Neural cell (in vitro differentiated cells): ENCODE measurements around the gene REEP5. TPM values are rescaled to one million over a fixed set of nuclear protein-coding genes. Genes with fewer than 3 reads are reported as not detected.

Source experiments
- H2AFZ ChIP-seq: fragments of 200-600, 300-800 bp; sonication (generic), shearing (Covaris generic); 2 replicates; pipeline ENCODE4 v1.6.0; 2014; ENCODE audit warnings: low read depth, mild to moderate bottlenecking, antibody characterized with exemption, low read length, moderate library complexity
- H3F3A ChIP-seq: fragments of 200-600 bp; shearing (Covaris generic); 2 replicates; pipeline ENCODE4 v1.6.1; 2016; ENCODE audit warnings: mild to moderate bottlenecking, moderate library complexity, mixed read lengths, antibody characterized with exemption, low read length; ENCODE audit not compliant: insufficient read depth, poor library complexity, severe bottlenecking
- H3K27ac ChIP-seq: fragments of 200-600, 300-800 bp; sonication (generic), shearing (Covaris generic); 2 replicates; pipeline ENCODE4 v1.5.1; 2014; ENCODE audit warnings: mild to moderate bottlenecking, low read length, moderate library complexity
- H3K27me3 ChIP-seq: fragments of 300-800, 200-600 bp; sonication (generic), shearing (Covaris generic); 2 replicates; pipeline ENCODE4 v1.6.0; 2014; ENCODE audit warnings: mild to moderate bottlenecking, low read depth, low read length, moderate library complexity; ENCODE audit not compliant: insufficient read depth
- H3K36me3 ChIP-seq: fragments of 300-800, 200-600 bp; sonication (generic), shearing (Covaris generic); 2 replicates; pipeline ENCODE4 v1.5.1; 2014; ENCODE audit warnings: mild to moderate bottlenecking, antibody characterized with exemption, low read length, moderate library complexity; ENCODE audit not compliant: insufficient read depth
- H3K4me2 ChIP-seq: fragments of 300-800, 200-600 bp; sonication (generic), shearing (Covaris generic); 2 replicates; pipeline ENCODE4 v1.6.0; 2014; ENCODE audit warnings: mild to moderate bottlenecking, low read length
- H3K4me3 ChIP-seq: fragments of 300-800, 200-600 bp; sonication (generic), shearing (Covaris generic); 2 replicates; pipeline ENCODE4 v1.5.1; 2014; ENCODE audit warnings: mild to moderate bottlenecking, low read length, moderate library complexity
- H3K79me2 ChIP-seq: fragments of 200-600 bp; shearing (Covaris generic); replicated peaks from 2 replicates; pipeline ENCODE4 v1.6.0; 2014; ENCODE audit warnings: mild to moderate bottlenecking, low read length, moderate library complexity; ENCODE audit not compliant: insufficient read depth
- H3K9ac ChIP-seq: fragments of 300-800, 200-600 bp; sonication (generic), shearing (Covaris generic); 2 replicates; pipeline ENCODE4 v1.6.1; 2016; ENCODE audit warnings: mild to moderate bottlenecking, low read length, mixed read lengths
- H3K9me2 ChIP-seq: fragments of 200-600 bp; shearing (Covaris generic); 2 replicates; pipeline ENCODE4 v1.6.1; 2016; ENCODE audit warnings: mild to moderate bottlenecking, low read length, mixed read lengths; ENCODE audit not compliant: insufficient read depth
- H3K9me3 ChIP-seq: fragments of 200-600, 300-800 bp; sonication (generic), shearing (Covaris generic); 2 replicates; pipeline ENCODE4 v1.6.1; 2016; ENCODE audit warnings: mild to moderate bottlenecking, mixed run types, low read length, moderate library complexity, mixed read lengths
- H4K20me1 ChIP-seq: fragments of 200-600 bp; shearing (Covaris generic); 2 replicates; pipeline ENCODE4 v1.6.1; 2016; ENCODE audit warnings: mild to moderate bottlenecking, mixed run types; ENCODE audit not compliant: insufficient read depth
- EP300 ChIP-seq: fragments of 450-650 bp; conservative IDR thresholded peaks from 2 replicates; pipeline ENCODE4 v1.6.1; 2014; ENCODE audit warnings: antibody characterized with exemption, mild to moderate bottlenecking, moderate library complexity; ENCODE audit not compliant: poor library complexity, severe bottlenecking
- EZH2 ChIP-seq: fragments of 200-600, 300-800 bp; shearing (Covaris generic), sonication (generic); IDR thresholded peaks from 2 replicates; pipeline ENCODE4 v1.6.1; 2014; ENCODE audit warnings: antibody characterized with exemption, low read length, borderline replicate concordance, mild to moderate bottlenecking; ENCODE audit not compliant: insufficient read depth, poor library complexity, severe bottlenecking
- MXI1 ChIP-seq: fragments of 450-650 bp; conservative IDR thresholded peaks from 2 replicates; pipeline ENCODE4 v1.6.1; 2014; ENCODE audit warnings: antibody characterized with exemption, mild to moderate bottlenecking; ENCODE audit not compliant: poor library complexity, severe bottlenecking
- POLR2AphosphoS5 ChIP-seq: IDR thresholded peaks from 2 replicates; pipeline ENCODE4 v1.6.1; 2012
- RAD21 ChIP-seq: fragments of 450-650 bp; conservative IDR thresholded peaks from 2 replicates; pipeline ENCODE4 v1.6.1; 2014; ENCODE audit warnings: antibody characterized with exemption, mild to moderate bottlenecking, moderate library complexity
- SMC3 ChIP-seq: fragments of 450-650 bp; conservative IDR thresholded peaks from 2 replicates; pipeline ENCODE4 v1.6.1; 2014; ENCODE audit warnings: antibody characterized with exemption, mild to moderate bottlenecking, moderate library complexity; ENCODE audit not compliant: poor library complexity
- TAF1 ChIP-seq: IDR thresholded peaks from 2 replicates; pipeline ENCODE4 v1.6.1; 2012; ENCODE audit warnings: low read depth
- polyA plus RNA-seq: library from polyadenylated mRNA; depleted of rRNA; stranded (reverse); fragments of >200 nt; gene quantifications from 2 replicates; pipeline ENCODE4 v1.2.3, GENCODE V29; 2014
- TF ChIP-seq, protein P1 (sequence below): IDR thresholded peaks from 2 replicates; pipeline ENCODE4 v1.6.1; 2012; ENCODE audit warnings: borderline replicate concordance
- TF ChIP-seq, protein P2 (sequence below): fragments of 450-650 bp; IDR thresholded peaks from 2 replicates; pipeline ENCODE4 v1.5.1; 2014; ENCODE audit warnings: antibody characterized with exemption, mild to moderate bottlenecking, moderate library complexity; ENCODE audit not compliant: poor library complexity, severe bottlenecking

Gene REEP5
- polyA plus RNA-seq, 1 donor from 2014 or later = 51.6 TPM

DNA sequence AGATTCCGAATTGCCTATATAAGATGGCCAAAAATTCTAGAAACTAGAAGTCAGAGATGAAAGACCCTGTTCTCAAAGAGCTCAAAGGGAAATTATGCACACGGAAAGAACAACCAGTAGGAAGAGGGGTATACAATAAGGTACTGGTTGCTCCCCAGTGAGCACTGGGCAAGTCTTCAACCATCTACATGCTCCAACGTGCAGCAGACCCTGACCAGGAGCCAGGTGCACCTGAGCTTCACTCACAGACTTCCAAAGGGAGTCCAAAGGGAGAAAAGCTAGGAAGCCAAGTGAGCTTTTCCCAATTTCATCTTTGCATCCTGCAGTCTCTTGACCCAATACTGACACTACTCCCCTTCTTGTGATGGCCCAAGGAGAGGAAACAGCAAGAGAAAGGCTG, 3.9 kb downstream of the REEP5 start:
- no peak overlapping the region for H2AFZ ChIP-seq
- TF ChIP-seq, protein P1, sequence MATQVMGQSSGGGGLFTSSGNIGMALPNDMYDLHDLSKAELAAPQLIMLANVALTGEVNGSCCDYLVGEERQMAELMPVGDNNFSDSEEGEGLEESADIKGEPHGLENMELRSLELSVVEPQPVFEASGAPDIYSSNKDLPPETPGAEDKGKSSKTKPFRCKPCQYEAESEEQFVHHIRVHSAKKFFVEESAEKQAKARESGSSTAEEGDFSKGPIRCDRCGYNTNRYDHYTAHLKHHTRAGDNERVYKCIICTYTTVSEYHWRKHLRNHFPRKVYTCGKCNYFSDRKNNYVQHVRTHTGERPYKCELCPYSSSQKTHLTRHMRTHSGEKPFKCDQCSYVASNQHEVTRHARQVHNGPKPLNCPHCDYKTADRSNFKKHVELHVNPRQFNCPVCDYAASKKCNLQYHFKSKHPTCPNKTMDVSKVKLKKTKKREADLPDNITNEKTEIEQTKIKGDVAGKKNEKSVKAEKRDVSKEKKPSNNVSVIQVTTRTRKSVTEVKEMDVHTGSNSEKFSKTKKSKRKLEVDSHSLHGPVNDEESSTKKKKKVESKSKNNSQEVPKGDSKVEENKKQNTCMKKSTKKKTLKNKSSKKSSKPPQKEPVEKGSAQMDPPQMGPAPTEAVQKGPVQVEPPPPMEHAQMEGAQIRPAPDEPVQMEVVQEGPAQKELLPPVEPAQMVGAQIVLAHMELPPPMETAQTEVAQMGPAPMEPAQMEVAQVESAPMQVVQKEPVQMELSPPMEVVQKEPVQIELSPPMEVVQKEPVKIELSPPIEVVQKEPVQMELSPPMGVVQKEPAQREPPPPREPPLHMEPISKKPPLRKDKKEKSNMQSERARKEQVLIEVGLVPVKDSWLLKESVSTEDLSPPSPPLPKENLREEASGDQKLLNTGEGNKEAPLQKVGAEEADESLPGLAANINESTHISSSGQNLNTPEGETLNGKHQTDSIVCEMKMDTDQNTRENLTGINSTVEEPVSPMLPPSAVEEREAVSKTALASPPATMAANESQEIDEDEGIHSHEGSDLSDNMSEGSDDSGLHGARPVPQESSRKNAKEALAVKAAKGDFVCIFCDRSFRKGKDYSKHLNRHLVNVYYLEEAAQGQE = no peak
- TF ChIP-seq MXI1 (no peak), EP300 (no peak), TAF1 (no peak), SMC3 (no peak), RAD21 (no peak), EZH2 (no peak), POLR2AphosphoS5 (no peak)
- TF ChIP-seq, protein P2, sequence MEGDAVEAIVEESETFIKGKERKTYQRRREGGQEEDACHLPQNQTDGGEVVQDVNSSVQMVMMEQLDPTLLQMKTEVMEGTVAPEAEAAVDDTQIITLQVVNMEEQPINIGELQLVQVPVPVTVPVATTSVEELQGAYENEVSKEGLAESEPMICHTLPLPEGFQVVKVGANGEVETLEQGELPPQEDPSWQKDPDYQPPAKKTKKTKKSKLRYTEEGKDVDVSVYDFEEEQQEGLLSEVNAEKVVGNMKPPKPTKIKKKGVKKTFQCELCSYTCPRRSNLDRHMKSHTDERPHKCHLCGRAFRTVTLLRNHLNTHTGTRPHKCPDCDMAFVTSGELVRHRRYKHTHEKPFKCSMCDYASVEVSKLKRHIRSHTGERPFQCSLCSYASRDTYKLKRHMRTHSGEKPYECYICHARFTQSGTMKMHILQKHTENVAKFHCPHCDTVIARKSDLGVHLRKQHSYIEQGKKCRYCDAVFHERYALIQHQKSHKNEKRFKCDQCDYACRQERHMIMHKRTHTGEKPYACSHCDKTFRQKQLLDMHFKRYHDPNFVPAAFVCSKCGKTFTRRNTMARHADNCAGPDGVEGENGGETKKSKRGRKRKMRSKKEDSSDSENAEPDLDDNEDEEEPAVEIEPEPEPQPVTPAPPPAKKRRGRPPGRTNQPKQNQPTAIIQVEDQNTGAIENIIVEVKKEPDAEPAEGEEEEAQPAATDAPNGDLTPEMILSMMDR = no peak
- H3K27ac ChIP-seq = no peak overlapping the region
- H3K36me3 ChIP-seq = peaks cover 9% of the 10 kb centered on the region
- H3K79me2 ChIP-seq = peaks cover 7% of the 10 kb centered on the region
- no peak overlapping the region for H3K9ac ChIP-seq
- no peaks in the 10 kb centered on the region for H3F3A ChIP-seq
- H4K20me1 ChIP-seq = no peaks in the 10 kb centered on the region
- H3K27me3 ChIP-seq = no peaks in the 10 kb centered on the region
- H3K9me2 ChIP-seq = no peaks in the 10 kb centered on the region
- H3K4me2 ChIP-seq = no peak overlapping the region
- H3K4me3 ChIP-seq = no peak overlapping the region
- H3K9me3 ChIP-seq = no peaks in the 10 kb centered on the region

DNA sequence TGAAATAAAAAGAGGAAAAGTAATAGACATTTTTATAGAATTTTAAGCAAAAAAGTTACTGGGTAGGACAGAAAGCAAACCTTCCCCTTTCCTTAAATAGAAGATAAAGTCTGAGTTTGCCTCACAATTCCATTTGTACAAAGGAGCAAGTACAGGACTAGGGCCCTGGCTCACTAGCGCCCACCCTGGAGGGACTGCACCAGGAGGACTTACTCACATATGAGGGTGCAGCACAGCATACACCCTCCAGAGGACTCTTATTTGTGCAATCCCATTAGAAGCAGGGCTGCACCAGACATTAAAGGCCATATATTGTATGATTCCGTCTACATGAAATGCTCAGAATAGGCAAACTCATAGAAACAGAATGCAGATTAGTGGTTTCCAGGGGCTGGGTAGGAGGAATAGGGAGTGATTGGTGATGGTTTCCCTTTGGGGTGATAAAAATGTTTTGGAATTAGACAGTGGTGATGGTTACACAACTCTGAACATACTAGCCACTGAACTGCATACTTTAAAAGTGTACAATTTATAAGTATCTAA, 4.5 kb downstream of the REEP5 start:
- no peaks in the 10 kb centered on the region for H3K9me2 ChIP-seq
- TF ChIP-seq MXI1 (no peak), EZH2 (no peak), SMC3 (no peak), POLR2AphosphoS5 (no peak)
- TF ChIP-seq, protein P1 = no peak
- H3K27ac ChIP-seq = no peak overlapping the region
- no peaks in the 10 kb centered on the region for H4K20me1 ChIP-seq
- no peak overlapping the region for H3K4me2 ChIP-seq
- no peak overlapping the region for H3K4me3 ChIP-seq
- H2AFZ ChIP-seq = no peak overlapping the region
- H3K9ac ChIP-seq = no peak overlapping the region
- no peaks in the 10 kb centered on the region for H3F3A ChIP-seq
- H3K27me3 ChIP-seq = no peaks in the 10 kb centered on the region
- H3K36me3 ChIP-seq = peaks cover 9% of the 10 kb centered on the region
- no peaks in the 10 kb centered on the region for H3K9me3 ChIP-seq
- H3K79me2 ChIP-seq = peaks cover 7% of the 10 kb centered on the region
